Smooth muscle cell (in vitro differentiated cells): Measurements from ENCODE around the gene PREB. TPM values are rescaled to one million over a fixed set of nuclear protein-coding genes. Genes with fewer than 3 reads are reported as not detected.

Experiments
- DNase-seq: peaks from one replicate; lab custom pipeline; 2025; ENCODE audit not compliant: unreplicated experiment; lab: John Stamatoyannopoulos, UW
- H2AFZ ChIP-seq: fragments of 200-600 bp; sonication (generic); 2 replicates; pipeline ENCODE4 v1.6.0; 2016; ENCODE audit warnings: antibody characterized with exemption, low read depth, mild to moderate bottlenecking
- H3F3A ChIP-seq: fragments of 200-600 bp; sonication (generic); 2 replicates; pipeline ENCODE4 v1.6.0; 2017; ENCODE audit warnings: antibody characterized with exemption, low read depth
- H3K27ac ChIP-seq: fragments of 200-600 bp; sonication (generic); 2 replicates; pipeline ENCODE4 v1.5.1; 2016; ENCODE audit warnings: low read depth, mild to moderate bottlenecking
- H3K27me3 ChIP-seq: fragments of 200-600 bp; sonication (generic); 2 replicates; pipeline ENCODE4 v1.6.1; 2016; ENCODE audit warnings: low read depth, mild to moderate bottlenecking
- H3K36me3 ChIP-seq: fragments of 200-600 bp; sonication (generic); 2 replicates; pipeline ENCODE4 v1.5.1; 2016; ENCODE audit warnings: low read depth
- H3K4me1 ChIP-seq: fragments of 200-600 bp; sonication (generic); 2 replicates; pipeline ENCODE4 v1.5.1; 2016; ENCODE audit warnings: low read depth
- H3K4me2 ChIP-seq: fragments of 200-600 bp; sonication (generic); 2 replicates; pipeline ENCODE4 v1.6.0; 2016; ENCODE audit warnings: mild to moderate bottlenecking
- H3K4me3 ChIP-seq: fragments of 200-600 bp; sonication (generic); 2 replicates; pipeline ENCODE4 v1.5.1; 2016; ENCODE audit warnings: mild to moderate bottlenecking
- H3K79me2 ChIP-seq: fragments of 200-600 bp; sonication (generic); 2 replicates; pipeline ENCODE4 v1.6.0; 2016; ENCODE audit warnings: low read depth, mild to moderate bottlenecking
- H3K9ac ChIP-seq: fragments of 200-600 bp; sonication (generic); 2 replicates; pipeline ENCODE4 v1.6.0; 2016; ENCODE audit warnings: low read depth
- H3K9me3 ChIP-seq: fragments of 200-600 bp; sonication (generic); replicated peaks from 2 replicates; pipeline ENCODE4 v1.5.1; 2016; ENCODE audit warnings: low read depth
- H4K20me1 ChIP-seq: fragments of 200-600 bp; sonication (generic); 2 replicates; pipeline ENCODE4 v1.6.0; 2016; ENCODE audit warnings: low read depth
- CTCF ChIP-seq: fragments of 200-600 bp; sonication (generic); IDR thresholded peaks from 2 replicates; pipeline ENCODE4 v1.5.1; 2017; ENCODE audit warnings: borderline replicate concordance, mild to moderate bottlenecking, antibody characterized with exemption; ENCODE audit not compliant: insufficient read depth, poor library complexity, severe bottlenecking
- WGBS: methylation state at CpG from one replicate; pipeline ENCODE4 v1.1.7; 2016; ENCODE audit warnings: low lambda C conversion rate; 5-methylcytosine and 5-hydroxymethylcytosine counted together
- polyA plus RNA-seq: library from polyadenylated mRNA; unstranded; fragments of >200 nt; fragmentation: Nextera tagmentation; extraction: Ambion mirVana; gene quantifications from 2 replicates; pipeline ENCODE4 v1.2.1, GENCODE V29; 2016
- total RNA-seq: library from RNA; depleted of rRNA; stranded (reverse); fragments of >200 nt; gene quantifications from 2 replicates; pipeline ENCODE4 v1.2.3, GENCODE V29; 2014

PREB gene
- total and polyA plus RNA-seq, 2 experiments from 2014 or later: 53.2 to 62.6 TPM

GRCh38 chr2:27095745-27096651 lies 38.4 kb downstream of the PREB start:
- 38% methylated on average over 18 of the region's 18 CpGs for WGBS
- no peak for DNase-seq

GRCh38 chr2:27095427-27095744 lies 39.0 kb downstream of the PREB start:
- Histone ChIP-seq H3K9me3 (no peaks in the 10 kb centered on the region), H2AFZ (no peak overlapping the region), H3F3A (no peaks in the 10 kb centered on the region), H3K4me3 (no peak overlapping the region), H3K9ac (no peak overlapping the region), H3K27me3 (no peaks in the 10 kb centered on the region), H3K4me2 (no peak overlapping the region), H3K27ac (no peak overlapping the region), H3K4me1 (no peaks in the 10 kb centered on the region), H3K79me2 (no peaks in the 10 kb centered on the region), H3K36me3 (no peaks in the 10 kb centered on the region), H4K20me1 (no peaks in the 10 kb centered on the region)
- 93% methylated on average over 2 of the region's 2 CpGs for WGBS
- DNase-seq: no peak
- TF ChIP-seq CTCF: no peak

More at GRCh38 chr2:27095745-27096651, 38.4 kb downstream of the PREB start:
- no peak for TF ChIP-seq CTCF
- H3K79me2 ChIP-seq: no peaks in the 10 kb centered on the region
- H2AFZ ChIP-seq: peak overlapping the region; percentile 93
- no peaks in the 10 kb centered on the region for H4K20me1 ChIP-seq
- H3K36me3 ChIP-seq: no peaks in the 10 kb centered on the region
- no peak overlapping the region for H3K27ac ChIP-seq
- no peaks in the 10 kb centered on the region for H3K9me3 ChIP-seq
- H3K4me2 ChIP-seq: peak overlapping the region; percentile 90
- peak overlapping the region; percentile 44 for H3K4me3 ChIP-seq
- H3K4me1 ChIP-seq: no peaks in the 10 kb centered on the region
- no peak overlapping the region for H3K9ac ChIP-seq
- no peaks in the 10 kb centered on the region for H3K27me3 ChIP-seq
- H3F3A ChIP-seq: no peaks in the 10 kb centered on the region

- no peak overlapping the region for H3K4me2 ChIP-seq
- no peaks in the 10 kb centered on the region for H3K4me1 ChIP-seq
- H4K20me1 ChIP-seq: no peaks in the 10 kb centered on the region
- no peaks in the 10 kb centered on the region for H3K79me2 ChIP-seq
- no peaks in the 10 kb centered on the region for H3K9me3 ChIP-seq
- no peak for DNase-seq
- TF ChIP-seq CTCF: no peak
- WGBS: 95% methylated on average over 24 of the region's 24 CpGs
- H2AFZ ChIP-seq: no peak overlapping the region
- H3K27me3 ChIP-seq: no peaks in the 10 kb centered on the region
- H3K36me3 ChIP-seq: no peaks in the 10 kb centered on the region
- H3K27ac ChIP-seq: no peak overlapping the region
- no peaks in the 10 kb centered on the region for H3F3A ChIP-seq
- no peak overlapping the region for H3K4me3 ChIP-seq
- no peak overlapping the region for H3K9ac ChIP-seq
Observed at GRCh38 chr2:27094353-27094984, 40.0 kb downstream of the PREB start.
